HEK293T (cell line): ENCODE data around the gene FARP2.
A peak's percentile ranks its signal among the peaks of the same experiment; 100 is the strongest.
"Not testable (repeated sequence)": the region's sequence is repeated elsewhere in the genome, so short reads cannot be mapped to it uniquely, and the experiment has no call there.

ENCODE experiments used
- CTCF ChIA-PET: fragments of 350-600 bp; formaldehyde crosslinking; extraction: SDS; loops from one replicate; lab custom pipeline; 2021; ENCODE audit warnings: antibody characterized with exemption, inconsistent platforms; lab: Yijun Ruan, JAX
- POLR2A ChIA-PET: fragments of 350-600 bp; formaldehyde crosslinking; extraction: SDS; loops from one replicate; lab custom pipeline; 2020; ENCODE audit warnings: antibody characterized with exemption, inconsistent platforms; lab: Yijun Ruan, JAX
- DNase-seq: peaks from one replicate; pipeline ENCODE4 v3.0.0; 2012; ENCODE audit warnings: mixed read lengths; ENCODE audit errors: extremely low spot score
- ARNT ChIP-seq: fragments of 450-650 bp; IDR thresholded peaks from 2 replicates; pipeline ENCODE4 v1.6.1; 2017; ENCODE audit warnings: mild to moderate bottlenecking
- BHLHE40 ChIP-seq: fragments of 450-650 bp; IDR thresholded peaks from 2 replicates; pipeline ENCODE4 v1.6.1; 2016; ENCODE audit warnings: mild to moderate bottlenecking, moderate library complexity, borderline replicate concordance
- CTBP1 ChIP-seq: fragments of 450-650 bp; IDR thresholded peaks from 2 replicates; pipeline ENCODE4 v1.6.1; 2016; ENCODE audit warnings: borderline replicate concordance
- ELF4 ChIP-seq: fragments of 450-650 bp; IDR thresholded peaks from 2 replicates; pipeline ENCODE4 v1.6.1; 2017; ENCODE audit warnings: antibody characterized with exemption
- FOXA1 ChIP-seq: fragments of 450-650 bp; IDR thresholded peaks from 2 replicates; pipeline ENCODE4 v1.6.1; 2016; ENCODE audit warnings: mild to moderate bottlenecking
- FOXK2 ChIP-seq: fragments of 450-650 bp; IDR thresholded peaks from 2 replicates; pipeline ENCODE4 v1.6.1; 2016; ENCODE audit warnings: mild to moderate bottlenecking
- FOXM1 ChIP-seq: fragments of 450-650 bp; IDR thresholded peaks from 2 replicates; pipeline ENCODE4 v1.6.1; 2017; ENCODE audit warnings: mild to moderate bottlenecking, borderline replicate concordance
- HDGF ChIP-seq: fragments of 450-650 bp; IDR thresholded peaks from 2 replicates; pipeline ENCODE4 v1.6.1; 2017; ENCODE audit warnings: antibody characterized with exemption, borderline replicate concordance
- L3MBTL2 ChIP-seq: fragments of 450-650 bp; conservative IDR thresholded peaks from 2 replicates; pipeline ENCODE4 v1.6.1; 2016; ENCODE audit warnings: mild to moderate bottlenecking
- LEF1 ChIP-seq: fragments of 450-650 bp; IDR thresholded peaks from 2 replicates; pipeline ENCODE4 v1.6.1; 2017; ENCODE audit warnings: mild to moderate bottlenecking, borderline replicate concordance
- NFRKB ChIP-seq: fragments of 450-650 bp; IDR thresholded peaks from 2 replicates; pipeline ENCODE4 v1.6.1; 2016; ENCODE audit warnings: mild to moderate bottlenecking, moderate library complexity
- PKNOX1 ChIP-seq: fragments of 450-650 bp; IDR thresholded peaks from 2 replicates; pipeline ENCODE4 v1.6.1; 2016
- SP1 ChIP-seq: fragments of 450-650 bp; IDR thresholded peaks from 2 replicates; pipeline ENCODE4 v1.6.1; 2017
- SUZ12 ChIP-seq: fragments of 450-650 bp; IDR thresholded peaks from 2 replicates; pipeline ENCODE4 v1.6.1; 2016; ENCODE audit warnings: mild to moderate bottlenecking
- TARDBP ChIP-seq: fragments of 450-650 bp; IDR thresholded peaks from 2 replicates; pipeline ENCODE4 v1.6.1; 2016
- ZNF384 ChIP-seq: fragments of 450-650 bp; IDR thresholded peaks from 2 replicates; pipeline ENCODE4 v1.6.1; 2016

FARP2 gene

GRCh38 chr2:241516520-241516965 is 160.5 kb downstream of the FARP2 start:
- TF ChIP-seq TARDBP (no peak), FOXM1 (no peak), ELF4 (no peak), HDGF (no peak), SUZ12 (no peak), BHLHE40 (no peak), SP1 (no peak), FOXK2 (no peak), L3MBTL2 (no peak), ZNF384 (no peak), NFRKB (no peak), CTBP1 (no peak), ARNT (no peak), LEF1 (no peak), FOXA1 (no peak), PKNOX1 (no peak)
- ChIA-PET CTCF (interaction anchor here (0.6 to 0.7 kb wide), 2 partner anchors 10 to 21 kb away, joined by 4 to 5 read pairs; no protein-coding TSS in a partner anchor), POLR2A (no interaction called here)
- DNase-seq, result no peak

GRCh38 chr2:241517297-241517696 is 161.2 kb downstream of the FARP2 start:
- DNase-seq, result no peak
- ChIA-PET CTCF (no interaction called here), POLR2A (no interaction called here)
- TF ChIP-seq FOXK2 (no peak), SUZ12 (no peak), PKNOX1 (no peak), TARDBP (peak; percentile 43; the same call in 1 of the 2 replicates), L3MBTL2 (no peak), NFRKB (no peak), LEF1 (no peak), FOXA1 (no peak)

GRCh38 chr2:241519669-241520068 is 163.6 kb downstream of the FARP2 start:
- ChIA-PET CTCF (no interaction called here), POLR2A (no interaction called here)
- no peak for DNase-seq
- TF ChIP-seq CTBP1, result no peak
- TF ChIP-seq ZNF384, result no peak
- TF ChIP-seq TARDBP, result no peak
- no peak for TF ChIP-seq SP1
- TF ChIP-seq FOXA1, result no peak
- no peak for TF ChIP-seq ARNT
- no peak for TF ChIP-seq HDGF
- no peak for TF ChIP-seq PKNOX1
- no peak for TF ChIP-seq ELF4

GRCh38 chr2:241522477-241522876 is 166.4 kb downstream of the FARP2 start:
- ChIA-PET CTCF (no interaction called here), POLR2A (no interaction called here)
- no peak for DNase-seq
- TF ChIP-seq FOXA1, result no peak
- no peak for TF ChIP-seq ELF4
- no peak for TF ChIP-seq CTBP1
- no peak for TF ChIP-seq L3MBTL2
- no peak for TF ChIP-seq TARDBP
- TF ChIP-seq BHLHE40, result no peak
- no peak for TF ChIP-seq SUZ12
- TF ChIP-seq ARNT, result no peak
- no peak for TF ChIP-seq HDGF
- no peak for TF ChIP-seq FOXK2
- TF ChIP-seq LEF1, result no peak
- no peak for TF ChIP-seq ZNF384
- TF ChIP-seq PKNOX1, result no peak
- TF ChIP-seq NFRKB, result no peak
- TF ChIP-seq FOXM1, result no peak
- TF ChIP-seq SP1, result no peak

GRCh38 chr2:241525818-241526780 is 170.0 kb downstream of the FARP2 start:
- DNase-seq, POLR2A ChIA-PET: not testable (repeated sequence)
- CTCF ChIA-PET, result interaction anchor here (1.0 kb wide), 1 partner anchor 18 kb away, joined by 3 read pairs; the partner anchor contains the start of gene STK25

- DNase-seq, result no peak
- ChIA-PET CTCF (no interaction called here), POLR2A (no interaction called here)
- TF ChIP-seq LEF1 (no peak), CTBP1 (no peak), ZNF384 (no peak), BHLHE40 (no peak), L3MBTL2 (no peak), FOXA1 (no peak), ARNT (no peak), PKNOX1 (no peak), FOXK2 (no peak), NFRKB (no peak), ELF4 (no peak), TARDBP (no peak), HDGF (no peak), SUZ12 (no peak), SP1 (no peak), FOXM1 (no peak)
These were observed 174.5 kb downstream of the FARP2 start for GRCh38 chr2:241530571-241530970.
